Left forelimb (tissue), 1 donor: ENCODE results near the gene FAM120AOS.
"Not testable (repeated sequence)": the region's sequence is repeated elsewhere in the genome, so short reads cannot be mapped to it uniquely, and the experiment has no call there.

Experiments used
- DNase-seq: peaks from one replicate; pipeline ENCODE4 v3.0.0-alpha.2; 2018; ENCODE audit warnings: low spot score

The FAM120AOS gene

DNA sequence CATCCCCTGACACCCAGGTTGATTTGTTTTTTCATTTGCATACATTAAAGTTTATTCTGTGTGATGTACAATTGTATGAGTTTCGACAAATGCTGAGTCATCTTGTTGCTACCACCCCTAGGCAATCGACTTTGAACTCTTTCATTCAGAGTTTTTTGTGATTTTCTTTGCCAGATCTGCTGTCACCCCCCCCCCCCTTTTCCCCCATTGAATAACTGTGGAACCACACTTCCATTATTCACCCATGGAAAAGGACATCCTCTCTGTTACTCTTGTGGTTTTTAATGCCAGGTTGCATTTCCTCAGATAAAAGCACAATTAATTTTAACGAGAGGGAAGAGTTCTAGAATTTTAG is 13.7 kb upstream of the FAM120AOS start:
- DNase-seq: no peak

GRCh38 chr9:93466416-93467061 is 13.2 kb upstream of the FAM120AOS start:
- no peak for DNase-seq

DNA sequence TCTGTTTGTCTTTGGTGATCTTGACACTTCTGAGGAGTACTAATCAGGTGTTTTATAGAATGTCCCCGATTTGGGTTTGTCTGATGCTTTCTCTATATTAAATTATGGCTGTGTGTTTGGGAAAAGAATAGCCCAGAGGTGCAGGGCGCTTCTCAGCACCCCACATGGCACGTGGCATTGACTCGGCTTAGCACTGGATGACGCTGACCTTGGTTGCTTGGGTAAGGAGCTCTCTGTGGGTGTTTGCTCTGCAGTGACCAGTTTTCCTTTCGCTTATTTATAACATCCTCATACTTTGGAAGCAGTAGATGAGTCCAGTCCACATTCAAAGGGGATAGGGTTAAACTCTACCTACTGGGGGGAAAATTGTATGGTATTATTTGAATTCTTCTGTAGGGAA is 12.5 kb upstream of the FAM120AOS start:
- DNase-seq: no peak

DNA sequence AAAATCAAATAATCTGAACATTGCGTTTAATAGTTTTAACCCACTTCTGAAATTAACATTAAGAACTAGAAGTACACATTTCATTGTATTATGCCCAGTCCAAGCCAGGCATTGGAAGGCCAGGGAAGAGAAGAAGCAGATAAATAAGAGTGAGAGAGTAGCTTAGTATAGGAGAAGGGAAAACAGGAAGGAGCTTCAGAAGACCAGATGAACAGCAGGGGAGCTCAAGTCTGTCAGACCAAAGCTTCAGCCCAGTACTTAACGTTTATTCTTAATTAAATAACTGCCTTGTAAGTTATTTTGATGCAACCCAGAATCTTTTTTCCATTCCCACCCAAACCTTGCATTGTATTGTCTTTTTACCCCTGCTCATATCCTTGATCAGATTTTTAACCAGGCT is 11.5 kb upstream of the FAM120AOS start:
- no peak for DNase-seq

GRCh38 chr9:93464395-93464794 is 11.0 kb upstream of the FAM120AOS start:
- DNase-seq: no peak

DNA sequence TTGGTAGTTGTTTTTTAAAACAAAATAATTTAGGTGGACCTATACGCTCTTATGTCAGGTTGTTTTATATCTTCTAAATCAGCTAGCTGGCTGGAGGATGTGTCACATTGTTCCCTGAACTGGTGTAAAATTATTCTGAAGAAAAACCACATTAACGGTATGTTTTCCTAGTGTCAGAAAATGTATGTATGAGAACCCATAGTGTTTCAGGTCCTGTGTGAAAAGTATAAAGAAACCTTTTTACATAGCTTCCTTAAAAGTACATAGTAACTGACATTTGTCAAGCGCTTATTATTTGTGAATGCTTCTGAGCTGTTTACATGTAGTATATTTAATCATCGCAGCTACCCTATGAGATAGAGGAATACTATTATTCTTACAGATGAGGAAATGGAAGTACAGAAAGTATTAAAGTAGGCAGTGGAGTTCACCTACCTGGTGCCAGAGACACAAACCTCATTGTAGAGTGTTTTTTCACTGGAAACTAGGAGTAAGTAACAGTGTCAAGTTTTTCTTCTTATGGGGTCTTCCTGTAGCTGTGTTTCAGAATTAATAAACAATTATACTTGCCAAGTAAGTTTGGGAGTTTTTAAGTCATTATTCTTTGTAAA is 10.4 kb upstream of the FAM120AOS start:
- no peak for DNase-seq

GRCh38 chr9:93461821-93462220 is 8.4 kb upstream of the FAM120AOS start:
- no peak for DNase-seq

- no peak for DNase-seq
These were observed 8.0 kb upstream of the FAM120AOS start for GRCh38 chr9:93461414-93461743.

- DNase-seq: no peak
These were observed 7.5 kb upstream of the FAM120AOS start for GRCh38 chr9:93460689-93461413.

DNA sequence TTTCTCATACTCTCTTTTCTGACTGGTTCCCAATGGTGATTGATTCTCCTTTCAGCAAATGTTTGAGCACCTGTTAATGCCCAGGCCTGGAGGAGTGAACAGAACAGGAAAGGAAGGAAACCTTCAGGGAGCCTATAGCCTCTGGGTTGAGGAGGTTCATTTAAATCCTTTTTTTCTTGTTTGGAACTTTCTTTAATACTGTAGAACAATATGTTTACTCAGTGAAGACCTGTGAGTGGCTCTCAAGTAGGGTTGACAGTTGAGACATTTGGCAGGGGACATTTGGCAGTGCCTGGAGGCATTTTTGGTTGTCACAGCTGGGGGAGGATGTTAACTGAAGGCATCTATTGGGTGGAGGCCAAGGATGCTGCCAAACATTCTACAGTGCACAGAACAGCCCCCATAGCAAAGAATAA is 6.1 kb upstream of the FAM120AOS start:
- DNase-seq: no peak

- DNase-seq: no peak
These were observed 5.3 kb upstream of the FAM120AOS start for GRCh38 chr9:93458712-93459111.

- no peak for DNase-seq
These were observed 3.6 kb upstream of the FAM120AOS start for GRCh38 chr9:93457006-93457405.

DNA sequence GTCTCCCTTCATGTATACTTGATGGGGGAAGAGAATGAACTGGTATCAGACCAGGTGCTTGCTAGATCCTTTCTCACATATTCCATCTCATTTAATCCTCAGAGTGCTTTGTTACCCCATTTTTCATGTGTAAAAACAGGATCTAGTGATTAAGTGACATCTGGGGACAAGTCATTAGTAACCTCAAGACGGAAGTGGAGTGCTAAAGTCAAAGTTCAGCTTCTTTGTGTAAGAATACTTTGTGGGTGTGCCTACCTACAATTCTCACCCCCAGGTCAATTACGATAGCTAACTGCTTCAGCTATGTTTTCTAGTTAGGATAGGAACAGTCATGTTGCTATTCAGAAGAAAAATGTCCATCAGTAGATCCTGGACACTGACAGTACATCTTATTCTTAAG is 3.1 kb upstream of the FAM120AOS start:
- DNase-seq: no peak

DNA sequence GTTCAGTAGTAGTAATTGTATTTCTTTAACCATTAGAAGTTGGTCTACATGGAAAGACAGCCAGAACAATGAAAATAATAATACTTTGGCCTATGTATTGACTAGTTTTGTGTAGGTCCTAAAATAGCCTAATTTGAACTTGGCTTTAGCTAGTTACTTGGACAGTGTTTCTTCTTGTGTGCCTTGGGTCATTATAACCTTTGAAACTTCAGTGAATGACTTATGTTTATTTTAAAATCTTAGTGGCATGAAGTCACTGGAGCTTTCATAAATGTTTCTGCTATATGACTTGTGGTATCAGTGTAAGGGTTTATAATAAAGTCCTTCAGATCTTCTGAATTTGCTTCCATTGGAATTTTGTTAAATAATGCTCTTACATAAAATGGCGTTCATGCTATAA is 2.6 kb upstream of the FAM120AOS start:
- no peak for DNase-seq

GRCh38 chr9:93452710-93453046 is 703 bp downstream of the FAM120AOS start:
- no peak for DNase-seq

DNA sequence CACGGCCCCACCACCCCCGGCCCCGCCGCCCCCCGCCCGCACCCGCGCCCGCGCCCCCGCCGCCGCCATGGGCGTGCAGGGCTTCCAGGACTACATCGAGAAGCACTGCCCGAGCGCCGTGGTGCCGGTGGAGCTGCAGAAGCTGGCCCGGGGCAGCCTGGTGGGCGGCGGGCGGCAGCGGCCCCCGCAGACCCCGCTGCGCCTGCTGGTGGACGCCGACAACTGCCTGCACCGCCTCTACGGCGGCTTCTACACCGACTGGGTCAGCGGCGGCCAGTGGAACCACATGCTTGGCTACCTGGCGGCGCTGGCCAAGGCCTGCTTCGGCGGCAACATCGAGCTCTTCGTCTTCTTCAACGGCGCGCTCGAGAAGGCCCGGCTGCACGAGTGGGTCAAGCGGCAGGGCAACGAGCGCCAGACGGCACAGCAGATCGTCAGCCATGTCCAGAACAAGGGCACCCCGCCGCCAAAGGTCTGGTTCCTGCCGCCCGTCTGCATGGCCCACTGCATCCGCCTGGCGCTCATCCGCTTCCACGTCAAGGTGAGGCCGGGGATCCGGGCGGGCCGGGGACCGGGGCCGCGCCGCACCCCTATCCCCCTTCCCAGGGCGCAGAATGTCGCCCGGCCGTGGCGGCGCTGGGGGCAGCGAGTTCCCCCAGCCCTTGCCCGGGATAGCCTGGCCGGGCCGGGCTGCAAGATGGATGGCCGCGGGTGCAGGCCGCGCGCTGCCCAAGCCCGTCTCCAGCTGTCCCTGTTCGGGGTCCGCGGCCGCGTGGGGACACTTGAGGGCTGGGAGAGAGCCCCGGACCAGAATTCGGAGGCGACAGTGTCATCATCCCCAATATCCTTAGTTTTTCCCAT is 1.3 kb downstream of the FAM120AOS start:
- DNase-seq: peak; percentile 77

DNA sequence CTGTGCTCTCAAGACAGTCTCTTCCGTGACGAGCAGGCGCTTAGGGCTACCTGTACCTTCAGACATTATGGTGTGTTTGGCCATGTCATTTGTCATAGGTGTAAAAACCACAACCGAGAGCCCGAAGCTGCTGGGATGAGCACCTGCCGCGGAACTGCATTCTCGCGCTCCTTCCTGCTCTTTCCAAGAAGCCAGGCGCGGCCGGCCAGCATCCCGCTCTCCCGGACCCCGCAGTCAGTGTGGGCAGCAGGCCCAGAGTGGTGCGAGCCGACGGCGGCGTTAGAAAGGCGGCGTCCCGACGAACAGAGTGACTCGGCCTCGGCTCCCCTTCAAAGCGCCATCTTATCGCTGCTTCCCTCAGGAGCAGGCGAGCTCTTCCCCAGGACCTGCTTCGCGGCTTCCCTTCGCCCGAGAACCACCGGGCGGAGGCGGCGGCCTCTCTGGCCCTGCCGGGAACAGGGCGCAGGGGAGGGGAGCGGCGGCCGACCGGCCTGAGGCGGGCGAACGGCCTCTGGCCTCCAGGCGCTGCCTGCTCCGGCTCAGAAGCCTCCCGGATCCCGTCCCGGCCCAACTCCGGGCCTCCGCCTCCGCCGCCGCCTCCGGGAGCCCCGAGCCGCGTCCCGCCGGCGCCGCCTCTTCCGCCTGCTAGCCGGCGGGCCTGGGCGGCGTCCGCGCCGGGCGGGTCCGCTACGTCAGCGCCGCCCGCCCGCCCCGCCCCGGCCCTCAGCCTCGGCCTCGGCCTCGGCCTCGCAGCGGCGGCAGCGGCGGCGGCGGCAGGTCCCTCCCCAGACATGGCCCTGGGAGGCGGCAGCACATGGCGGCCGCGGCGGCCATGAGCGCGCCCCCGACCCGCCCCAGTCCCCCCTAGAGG is 2.2 kb downstream of the FAM120AOS start, which contains the start of gene FAM120A:
FAM120A (plus strand) TSS at position 741 of the 871 bp plus-strand sequence. CDS start 231 bp downstream, outside the sequence.
- peak; percentile 84 for DNase-seq

- DNase-seq: no peak
These were observed 5.7 kb downstream of the FAM120AOS start for GRCh38 chr9:93447655-93448054.

DNA sequence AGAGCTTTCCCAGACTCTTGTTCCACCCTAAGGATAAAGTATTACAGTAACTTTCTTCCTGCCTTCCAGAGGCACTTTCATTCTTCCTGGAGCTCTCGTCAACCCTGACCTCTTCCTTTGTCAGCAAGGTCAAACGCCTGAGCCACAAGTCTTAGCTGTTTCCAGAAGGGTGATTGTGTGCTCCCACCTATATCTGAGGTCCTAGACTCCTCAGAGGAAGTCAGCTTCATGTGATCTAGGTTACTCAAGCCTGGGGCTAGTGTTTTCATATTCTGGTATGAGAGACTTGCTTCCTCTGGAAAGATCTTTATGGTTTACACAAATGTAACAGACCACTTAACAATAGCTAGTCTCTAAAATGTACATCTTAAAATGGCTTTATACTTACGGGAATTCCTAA is 7.3 kb downstream of the FAM120AOS start:
- DNase-seq: no peak

DNA sequence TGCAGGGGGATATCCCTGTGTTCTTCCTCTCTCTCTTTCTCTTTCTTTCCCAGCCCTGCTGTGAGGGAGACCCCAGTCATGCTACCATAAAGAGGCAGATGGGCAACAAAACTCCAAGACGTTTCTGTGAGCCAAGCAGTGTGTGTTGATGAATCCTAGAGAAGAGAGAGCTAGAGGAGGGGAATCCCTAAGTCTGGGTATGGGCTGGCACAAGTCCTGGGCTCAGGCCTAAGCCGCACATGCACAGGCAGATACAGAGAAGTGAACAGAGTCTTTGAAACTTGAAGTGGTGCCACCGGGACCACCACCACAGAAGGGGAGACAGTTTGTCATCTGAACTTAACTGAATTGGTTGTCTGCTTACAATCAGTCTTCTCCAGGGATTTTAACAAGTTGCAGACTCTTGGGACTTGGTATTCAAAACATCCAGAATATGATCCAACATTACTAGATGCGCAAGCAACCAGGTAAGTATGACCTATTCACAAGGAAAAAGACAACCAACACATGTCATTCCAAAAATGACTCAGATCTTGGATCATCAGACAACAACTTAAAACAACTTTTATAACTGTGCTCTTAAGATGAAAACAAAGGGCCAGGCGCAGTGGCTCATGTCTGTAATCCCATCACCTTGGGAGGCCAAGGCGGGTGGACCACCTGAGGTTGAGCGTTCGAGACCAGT is 12.3 kb downstream of the FAM120AOS start:
- DNase-seq: no peak

DNA sequence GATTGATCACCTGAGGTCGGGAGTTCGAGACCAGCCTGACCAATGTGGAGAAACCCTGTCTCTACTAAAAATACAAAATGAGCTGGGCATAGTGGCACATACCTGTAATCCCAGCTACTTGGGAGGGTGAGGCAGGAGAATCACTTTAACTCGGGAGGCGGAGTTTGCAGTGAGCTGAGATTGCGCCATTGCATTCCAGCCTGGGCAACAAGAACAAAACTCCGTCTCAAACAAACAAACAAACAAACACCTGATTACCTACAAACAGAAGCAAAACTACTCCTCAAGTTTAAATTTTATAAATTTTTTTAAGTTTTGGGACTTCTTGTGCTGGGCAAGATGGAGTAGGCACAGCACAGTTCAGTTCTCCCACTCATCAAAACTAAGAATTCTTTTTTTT is 14.1 kb downstream of the FAM120AOS start:
- DNase-seq: not testable (repeated sequence)
